Measurements from ENCODE around the gene COPS7A. TPM values are rescaled to one million over a fixed set of nuclear protein-coding genes. Genes with fewer than 3 reads are reported as not detected.
A peak's percentile ranks its signal among the peaks of the same experiment; 100 is the strongest.

COPS7A gene
- total RNA-seq, 1 experiment from 2014 or later = 40.7 TPM

- DNase-seq (ENCODE audit: low spot score) = no peak
Observed at GRCh38 chr12:6769666-6770065, 45.8 kb downstream of the COPS7A start.

- DNase-seq (ENCODE audit: low spot score) = no peak
Observed at GRCh38 chr12:6770094-6770493, 46.2 kb downstream of the COPS7A start.

GRCh38 chr12:6770600-6770999 lies 46.8 kb downstream of the COPS7A start:
- DNase-seq (ENCODE audit: low spot score) = no peak

- no peak for DNase-seq (ENCODE audit: low spot score)
Observed at GRCh38 chr12:6771091-6771495, 47.2 kb downstream of the COPS7A start.

GRCh38 chr12:6771509-6772330 lies 47.9 kb downstream of the COPS7A start:
- no peak for DNase-seq (ENCODE audit: low spot score)

- DNase-seq (ENCODE audit: low spot score) = no peak
Observed at GRCh38 chr12:6772331-6772695, 48.5 kb downstream of the COPS7A start, which contains the start of gene LAG3. LAG3 (plus strand) TSS chr12:6772520; CDS start chr12:6772853, 333 bp downstream.

GRCh38 chr12:6772726-6773589 lies 49.1 kb downstream of the COPS7A start:
- no peak for DNase-seq (ENCODE audit: low spot score)

GRCh38 chr12:6773590-6774351 lies 49.9 kb downstream of the COPS7A start:
- DNase-seq (ENCODE audit: low spot score) = no peak

GRCh38 chr12:6774499-6775062 lies 50.7 kb downstream of the COPS7A start:
- no peak for DNase-seq (ENCODE audit: low spot score)

- no peak for DNase-seq (ENCODE audit: low spot score)
Observed at GRCh38 chr12:6775185-6776174, 51.6 kb downstream of the COPS7A start.

- DNase-seq (ENCODE audit: low spot score) = no peak
Observed at GRCh38 chr12:6777386-6777785, 53.5 kb downstream of the COPS7A start.

GRCh38 chr12:6778217-6778573 lies 54.3 kb downstream of the COPS7A start:
- no peak for DNase-seq (ENCODE audit: low spot score)

GRCh38 chr12:6778574-6779550 lies 55.0 kb downstream of the COPS7A start:
- peak; percentile 81 for DNase-seq (ENCODE audit: low spot score)

- no peak for DNase-seq (ENCODE audit: low spot score)
Observed at GRCh38 chr12:6779708-6780432, 56.0 kb downstream of the COPS7A start.

GRCh38 chr12:6780573-6780972 lies 56.7 kb downstream of the COPS7A start:
- no peak for DNase-seq (ENCODE audit: low spot score)

Data from A172 (cell line).